ENCODE data around the gene ZNF497.
"Not testable (repeated sequence)": the region's sequence is repeated elsewhere in the genome, so short reads cannot be mapped to it uniquely, and the experiment has no call there.

ZNF497 gene

GRCh38 chr19:58310685-58311084 is 51.9 kb downstream of the ZNF497 start:
- not testable (repeated sequence) for H3K4me1 ChIP-seq (ENCODE audit: control insufficient read depth, insufficient read depth, low read length, poor library complexity, severe bottlenecking); H3K27me3 ChIP-seq (replicated peaks; ENCODE audit: control insufficient read depth, insufficient read depth, low read length, poor library complexity, severe bottlenecking); H3K27ac ChIP-seq (ENCODE audit: insufficient read depth, low read length, poor library complexity, severe bottlenecking); H3K9me3 ChIP-seq (ENCODE audit: control insufficient read depth, low read length); DNase-seq; H3K4me3 ChIP-seq (ENCODE audit: insufficient read depth, low read depth, low read length, poor library complexity, severe bottlenecking)
- H3K36me3 ChIP-seq (ENCODE audit: control insufficient read depth, insufficient read depth, low read length): peaks cover 61% of the 10 kb centered on the region

GRCh38 chr19:58307736-58308135 is 54.8 kb downstream of the ZNF497 start:
- H3K36me3 ChIP-seq (ENCODE audit: control insufficient read depth, insufficient read depth, low read length): peaks cover 33% of the 10 kb centered on the region

GRCh38 chr19:58305932-58306323 is 56.6 kb downstream of the ZNF497 start:
- H3K4me3 ChIP-seq (ENCODE audit: insufficient read depth, low read depth, low read length, poor library complexity, severe bottlenecking): peak overlapping the region; percentile 79
- no peaks in the 10 kb centered on the region for H3K27me3 ChIP-seq (replicated peaks; ENCODE audit: control insufficient read depth, insufficient read depth, low read length, poor library complexity, severe bottlenecking)
- H3K4me1 ChIP-seq (ENCODE audit: control insufficient read depth, insufficient read depth, low read length, poor library complexity, severe bottlenecking): no peaks in the 10 kb centered on the region
- peak overlapping the region; percentile 88 for H3K27ac ChIP-seq (ENCODE audit: insufficient read depth, low read length, poor library complexity, severe bottlenecking)
- no peak for DNase-seq
- H3K36me3 ChIP-seq (ENCODE audit: control insufficient read depth, insufficient read depth, low read length): peaks cover 18% of the 10 kb centered on the region
- no peaks in the 10 kb centered on the region for H3K9me3 ChIP-seq (ENCODE audit: control insufficient read depth, low read length)

More at GRCh38 chr19:58307736-58308135, 54.8 kb downstream of the ZNF497 start:
- Histone ChIP-seq H3K27ac (ENCODE audit: insufficient read depth, low read length, poor library complexity, severe bottlenecking) (no peak overlapping the region), H3K27me3 (replicated peaks; ENCODE audit: control insufficient read depth, insufficient read depth, low read length, poor library complexity, severe bottlenecking) (no peaks in the 10 kb centered on the region), H3K4me3 (ENCODE audit: insufficient read depth, low read depth, low read length, poor library complexity, severe bottlenecking) (no peak overlapping the region), H3K4me1 (ENCODE audit: control insufficient read depth, insufficient read depth, low read length, poor library complexity, severe bottlenecking) (no peaks in the 10 kb centered on the region), H3K9me3 (ENCODE audit: control insufficient read depth, low read length) (no peaks in the 10 kb centered on the region)
- no peak for DNase-seq

GRCh38 chr19:58305065-58305931 is 57.3 kb downstream of the ZNF497 start, which contains the start of gene ERVK3-1:
Gene ERVK3-1, plus strand, starts transcription at chr19:58305377. Its CDS starts 6,792 bp downstream, at chr19:58312169.
- H3K36me3 ChIP-seq (ENCODE audit: control insufficient read depth, insufficient read depth, low read length): peaks cover 18% of the 10 kb centered on the region
- no peaks in the 10 kb centered on the region for H3K4me1 ChIP-seq (ENCODE audit: control insufficient read depth, insufficient read depth, low read length, poor library complexity, severe bottlenecking)
- H3K4me3 ChIP-seq (ENCODE audit: insufficient read depth, low read depth, low read length, poor library complexity, severe bottlenecking): peak within 1 kb of the TSS; percentile 79
- peak within 1 kb of the TSS; percentile 88 for H3K27ac ChIP-seq (ENCODE audit: insufficient read depth, low read length, poor library complexity, severe bottlenecking)
- no peaks in the 10 kb centered on the region for H3K27me3 ChIP-seq (replicated peaks; ENCODE audit: control insufficient read depth, insufficient read depth, low read length, poor library complexity, severe bottlenecking)
- no peaks in the 10 kb centered on the region for H3K9me3 ChIP-seq (ENCODE audit: control insufficient read depth, low read length)
- peak; percentile 89 to 94 (median 91) for DNase-seq

- peak overlapping the region; percentile 79 for H3K4me3 ChIP-seq (ENCODE audit: insufficient read depth, low read depth, low read length, poor library complexity, severe bottlenecking)
- H3K27ac ChIP-seq (ENCODE audit: insufficient read depth, low read length, poor library complexity, severe bottlenecking): peak overlapping the region; percentile 88
- H3K36me3 ChIP-seq (ENCODE audit: control insufficient read depth, insufficient read depth, low read length): peaks cover 22% of the 10 kb centered on the region
- no peaks in the 10 kb centered on the region for H3K4me1 ChIP-seq (ENCODE audit: control insufficient read depth, insufficient read depth, low read length, poor library complexity, severe bottlenecking)
- DNase-seq: no peak
- H3K9me3 ChIP-seq (ENCODE audit: control insufficient read depth, low read length): no peaks in the 10 kb centered on the region
- no peaks in the 10 kb centered on the region for H3K27me3 ChIP-seq (replicated peaks; ENCODE audit: control insufficient read depth, insufficient read depth, low read length, poor library complexity, severe bottlenecking)
These were observed 57.8 kb downstream of the ZNF497 start for GRCh38 chr19:58304748-58305064.

All from effector memory CD4-positive, alpha-beta T cell (primary cell).